K562 (cell line): ENCODE data around the gene SLFN5. TPM values are rescaled to one million over a fixed set of nuclear protein-coding genes. Genes with fewer than 3 reads are reported as not detected.

ENCODE experiments used
- CBFA2T2 ChIP-seq: fragments of 450-650 bp; conservative IDR thresholded peaks from 2 replicates; pipeline ENCODE4 v1.6.1; 2017; ENCODE audit warnings: mild to moderate bottlenecking
- CBFA2T3 ChIP-seq: fragments of 450-650 bp; IDR thresholded peaks from 2 replicates; pipeline ENCODE4 v1.6.1; 2017
- CTCFL ChIP-seq: IDR thresholded peaks from 2 replicates; pipeline ENCODE4 v1.6.1; 2011; ENCODE audit warnings: borderline replicate concordance, low read depth, mild to moderate bottlenecking, moderate library complexity, low read length; ENCODE audit not compliant: insufficient read depth, poor library complexity, severe bottlenecking
- FOXK2 ChIP-seq, 2 experiments: fragments of 450-650 bp; IDR thresholded peaks in 1 of 2; conservative IDR thresholded peaks in 1 of 2; 2 replicates each; pipeline ENCODE4 v1.6.1; 2016; ENCODE audit warnings: low read depth in 2 of 2, mild to moderate bottlenecking in 1 of 2
- LARP7 ChIP-seq: fragments of 450-650 bp; IDR thresholded peaks from 2 replicates; pipeline ENCODE4 v1.6.1; 2016
- MXD1 ChIP-seq: fragments of 250-450 bp; sonication (Bioruptor Pico); IDR thresholded peaks from 2 replicates; pipeline ENCODE4 v1.8.0; 2021; ENCODE audit warnings: borderline replicate concordance, mild to moderate bottlenecking, moderate library complexity; ENCODE audit not compliant: poor library complexity, severe bottlenecking
- NR2C2 ChIP-seq, 2 experiments: fragments of 200-800 bp in 1 of 2; sonication (Bioruptor generic) in 1 of 2; sonication (generic) in 1 of 2; formaldehyde crosslinking in 1 of 2; IDR thresholded peaks; 2 replicates each; pipeline versions ENCODE4 v1.6.1 to v1.8.0; 2016 to 2022; ENCODE audit warnings: mild to moderate bottlenecking in 1 of 2, missing compliant biosample characterization in 1 of 2, missing genetic modification characterization in 1 of 2, missing genetic modification reagents in 1 of 2
- RAD51 ChIP-seq: fragments of 450-650 bp; IDR thresholded peaks from 2 replicates; pipeline ENCODE4 v1.7.1; 2016; ENCODE audit warnings: low read depth, mild to moderate bottlenecking, borderline replicate concordance
- TEAD4 ChIP-seq, 2 experiments: sonication (generic) in 1 of 2; formaldehyde crosslinking in 1 of 2; IDR thresholded peaks; 2 replicates each; pipeline versions ENCODE4 v1.6.1 to v1.8.0; 2012 to 2022; ENCODE audit warnings: borderline replicate concordance in 1 of 2, inconsistent platforms in 1 of 2, low read length in 1 of 2, mild to moderate bottlenecking in 1 of 2, missing genetic modification reagents in 1 of 2
- TFAM ChIP-seq: fragments of 250-450 bp; sonication (Bioruptor Pico); conservative IDR thresholded peaks from 2 replicates; pipeline ENCODE4 v1.5.0; 2021; ENCODE audit warnings: mild to moderate bottlenecking, moderate library complexity
- TFE3 ChIP-seq: fragments of 450-650 bp; formaldehyde crosslinking; IDR thresholded peaks from 2 replicates; pipeline ENCODE4 v1.4.0; 2020; ENCODE audit warnings: mild to moderate bottlenecking, mixed read lengths
- USF2 ChIP-seq: sonication (generic); formaldehyde crosslinking; IDR thresholded peaks from 2 replicates; pipeline ENCODE4 v1.5.0; 2020; ENCODE audit warnings: missing genetic modification reagents
- ZMIZ1 ChIP-seq, 2 experiments: fragments of 150-350 bp in 1 of 2; IDR thresholded peaks; 2 replicates each; pipeline ENCODE4 v1.6.1; 2012 to 2016; ENCODE audit warnings: low read depth in 2 of 2, low read length in 2 of 2, mild to moderate bottlenecking in 1 of 2, moderate library complexity in 1 of 2
- ZNF589 ChIP-seq: fragments of 200-800 bp; sonication (Bioruptor generic); IDR thresholded peaks from 2 replicates; pipeline ENCODE4 v1.6.1; 2016; ENCODE audit warnings: low read depth, missing genetic modification characterization, missing compliant biosample characterization
- polyA plus RNA-seq, 8 experiments: library from polyadenylated mRNA; depleted of rRNA in 4 of 8; stranded (reverse) in 5 of 8; unstranded in 3 of 8; fragments of >200 nt; fragmentation: Nextera tagmentation in 2 of 8; fragmentation: Illumina TruSeq in 1 of 8; extraction: Ambion mirVana in 2 of 8; extraction: Trizol in 1 of 8; gene quantifications; 2 replicates each; pipeline versions ENCODE4 v1.2.1 to v1.2.3, GENCODE V29; 2011 to 2014; ENCODE audit warnings: inconsistent platforms in 1 of 8, missing spikeins in 1 of 8
- total RNA-seq, 7 experiments: library from RNA; depleted of rRNA in 6 of 7; stranded (reverse); fragments of >200 nt in 6 of 7; fragmentation: Illumina TruSeq in 2 of 7; extraction: Trizol in 2 of 7; gene quantifications; 2 replicates each; pipeline versions ENCODE4 v1.2.1 to v1.2.3, GENCODE V29; 2011 to 2021; ENCODE audit warnings: low replicate concordance in 1 of 7

SLFN5 gene
- total and polyA plus RNA-seq, 9 of the 15 experiments (the other 6 are each of a cell fraction or from before 2014, with no cell fraction given): under 0.01 to 0.18 (median 0.04) TPM; not detected in 1

- TF ChIP-seq ZMIZ1 (IDR thresholded peaks at IDR 0.05; ENCODE audit: low read depth in 2 of 2, low read length in 2 of 2): no peak
- TF ChIP-seq TFAM (CRISPR knock-in tag): no peak
- TF ChIP-seq TEAD4 (IDR thresholded peaks at IDR 0.05; ENCODE audit: low read length): no peak
- TF ChIP-seq TEAD4 (CRISPR knock-in tag; IDR thresholded peaks at IDR 0.05; ENCODE audit: borderline replicate concordance): no peak
- peak; percentile 87 for TF ChIP-seq USF2 (CRISPR knock-in tag)
- TF ChIP-seq ZNF589 (CRISPR knock-in tag): peak; percentile 41; the same call in 1 of the 2 replicates
- TF ChIP-seq NR2C2 (CRISPR knock-in tag; IDR thresholded peaks at IDR 0.05): no peak
- peak; percentile 89 for TF ChIP-seq NR2C2 (tag; IDR thresholded peaks at IDR 0.05)
- TF ChIP-seq RAD51: peak; percentile 67
- no peak for TF ChIP-seq MXD1 (CRISPR knock-in tag)
- TF ChIP-seq LARP7: no peak
- no peak for TF ChIP-seq CTCFL
- no peak for TF ChIP-seq FOXK2 (conservative IDR thresholded peaks at IDR 0.05 in 1 of 2, IDR thresholded peaks at IDR 0.05 in 1 of 2; ENCODE audit: low read depth in 2 of 2)
- TF ChIP-seq TFE3 (CRISPR knock-in tag): peak; percentile 56; the same call in 1 of the 2 replicates
- TF ChIP-seq CBFA2T3: peak; percentile 47; the same call in 1 of the 2 replicates
- peak; percentile 26; the same call in 1 of the 2 replicates for TF ChIP-seq CBFA2T2
Observed at GRCh38 chr17:35244341-35245195, 1.7 kb downstream of the SLFN5 start (continued).
